AG08396 (cell line): ENCODE results near the gene RALGDS.
"Not testable (repeated sequence)": the region's sequence is repeated elsewhere in the genome, so short reads cannot be mapped to it uniquely, and the experiment has no call there.

ENCODE experiments used
- DNase-seq: peaks from one replicate; pipeline ENCODE4 v3.0.0; 2012; ENCODE audit warnings: low spot score, mixed read lengths

Gene RALGDS

DNA sequence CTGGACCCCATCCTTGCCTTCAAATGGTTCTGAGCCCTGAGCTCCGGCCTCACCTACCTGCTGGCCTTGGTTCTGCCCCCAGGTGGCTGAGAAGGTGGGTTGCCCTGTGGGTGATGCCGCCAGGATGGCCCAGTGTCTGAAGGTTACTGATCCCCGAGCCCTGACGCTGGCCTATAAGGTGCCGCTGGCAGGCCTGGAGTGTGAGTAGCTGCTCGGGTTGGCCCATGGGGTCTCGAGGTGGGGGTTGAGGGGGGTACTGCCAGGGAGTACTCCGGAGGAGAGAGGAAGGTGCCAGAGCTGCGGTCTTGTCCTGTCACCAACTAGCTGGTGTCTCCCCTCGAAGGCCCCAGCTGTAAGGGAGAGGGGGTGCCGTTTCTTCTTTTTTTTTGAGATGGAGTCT is 54.0 kb downstream of the RALGDS start:
- no peak for DNase-seq

DNA sequence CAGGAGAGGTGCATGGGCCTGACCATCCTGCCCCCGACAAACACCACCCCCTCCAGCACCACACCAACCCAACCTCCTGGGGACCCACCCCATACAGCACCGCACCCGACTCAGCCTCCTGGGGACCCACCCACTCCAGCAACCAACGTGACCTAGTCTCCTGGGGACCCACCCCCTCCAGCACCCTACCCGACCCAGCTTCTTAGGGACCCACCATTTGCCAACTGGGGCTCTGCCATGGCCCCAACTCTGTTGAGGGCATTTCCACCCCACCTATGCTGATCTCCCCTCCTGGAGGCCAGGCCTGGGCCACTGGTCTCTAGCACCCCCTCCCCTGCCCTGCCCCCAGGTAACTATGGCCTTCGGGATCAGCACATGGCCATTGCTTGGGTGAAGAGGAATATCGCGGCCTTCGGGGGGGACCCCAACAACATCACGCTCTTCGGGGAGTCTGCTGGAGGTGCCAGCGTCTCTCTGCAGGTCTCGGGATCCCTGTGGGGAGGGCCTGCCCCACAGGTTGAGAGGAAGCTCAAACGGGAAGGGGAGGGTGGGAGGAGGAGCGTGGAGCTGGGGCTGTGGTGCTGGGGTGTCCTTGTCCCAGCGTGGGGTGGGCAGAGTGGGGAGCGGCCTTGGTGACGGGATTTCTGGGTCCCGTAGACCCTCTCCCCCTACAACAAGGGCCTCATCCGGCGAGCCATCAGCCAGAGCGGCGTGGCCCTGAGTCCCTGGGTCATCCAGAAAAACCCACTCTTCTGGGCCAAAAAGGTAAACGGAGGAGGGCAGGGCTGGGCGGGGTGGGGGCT is 54.7 kb downstream of the RALGDS start:
- no peak for DNase-seq

DNA sequence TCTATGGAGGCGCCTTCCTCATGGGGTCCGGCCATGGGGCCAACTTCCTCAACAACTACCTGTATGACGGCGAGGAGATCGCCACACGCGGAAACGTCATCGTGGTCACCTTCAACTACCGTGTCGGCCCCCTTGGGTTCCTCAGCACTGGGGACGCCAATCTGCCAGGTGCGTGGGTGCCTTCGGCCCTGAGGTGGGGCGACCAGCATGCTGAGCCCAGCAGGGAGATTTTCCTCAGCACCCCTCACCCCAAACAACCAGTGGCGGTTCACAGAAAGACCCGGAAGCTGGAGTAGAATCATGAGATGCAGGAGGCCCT is 56.0 kb downstream of the RALGDS start:
- no peak for DNase-seq

- DNase-seq: no peak
Observed at GRCh38 chr9:133064241-133065069, 56.6 kb downstream of the RALGDS start.

DNA sequence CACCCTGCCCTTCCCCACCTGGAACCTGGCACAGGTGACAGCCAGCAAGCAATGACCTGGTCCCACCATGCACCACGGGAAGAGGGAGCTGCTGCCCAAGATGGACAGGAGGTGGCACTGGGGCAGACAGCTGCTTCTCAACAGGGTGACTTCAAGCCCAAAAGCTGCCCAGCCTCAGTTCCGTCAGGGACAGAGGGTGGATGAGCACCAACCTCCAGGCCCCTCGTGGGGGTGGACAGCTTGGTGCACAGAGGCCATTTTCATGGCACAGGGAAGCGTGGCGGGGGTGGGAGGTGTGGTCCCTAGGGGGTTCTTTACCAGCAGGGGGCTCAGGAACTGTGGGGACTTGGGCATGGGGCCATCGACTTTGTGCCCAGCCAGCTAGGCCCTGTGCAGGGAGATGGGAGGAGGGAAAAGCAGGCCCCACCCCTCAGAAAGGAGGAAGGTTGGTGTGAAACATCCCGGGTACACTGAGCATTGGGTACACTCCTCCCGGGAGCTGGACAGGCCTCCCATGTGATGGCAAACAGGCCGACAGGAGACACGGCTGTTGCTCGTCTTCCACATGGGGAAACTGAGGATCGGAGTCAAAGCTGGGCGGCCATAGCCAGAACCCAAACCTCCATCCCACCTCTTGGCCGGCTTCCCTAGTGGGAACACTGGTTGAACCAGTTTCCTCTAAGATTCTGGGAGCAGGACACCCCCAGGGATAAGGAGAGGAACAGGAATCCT is 57.4 kb downstream of the RALGDS start:
- DNase-seq: no peak

GRCh38 chr9:133063159-133063499 is 57.9 kb downstream of the RALGDS start:
- no peak for DNase-seq

DNA sequence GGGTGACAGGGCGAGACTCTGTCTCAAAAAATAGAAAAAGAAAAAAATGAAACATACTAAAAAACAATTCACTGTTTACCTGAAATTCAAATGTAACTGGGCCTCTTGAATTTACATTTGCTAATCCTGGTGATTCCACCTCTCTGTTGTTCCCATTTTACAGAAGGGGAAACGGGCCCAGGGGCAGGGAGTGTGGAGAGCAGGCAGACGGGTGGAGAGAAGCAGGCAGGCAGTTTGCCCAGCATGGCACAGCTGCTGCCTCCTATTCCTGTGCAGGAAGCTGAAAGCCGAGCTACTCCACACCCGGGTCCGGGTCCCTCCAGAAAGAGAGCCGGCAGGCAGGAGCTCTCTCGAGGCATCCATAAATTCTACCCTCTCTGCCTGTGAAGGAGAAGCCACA is 58.5 kb downstream of the RALGDS start:
- DNase-seq: not testable (repeated sequence)

GRCh38 chr9:133061764-133062145 is 59.3 kb downstream of the RALGDS start, which contains the start of gene CEL:
Gene CEL (plus strand): TSS chr9:133061981. CDS start chr9:133062003, 22 bp downstream.
- not testable (repeated sequence) for DNase-seq

GRCh38 chr9:133061019-133061763 is 59.8 kb downstream of the RALGDS start:
- not testable (repeated sequence) for DNase-seq

GRCh38 chr9:133060417-133060841 is 60.6 kb downstream of the RALGDS start:
- DNase-seq: no peak

GRCh38 chr9:133059623-133060022 is 61.4 kb downstream of the RALGDS start:
- no peak for DNase-seq

DNA sequence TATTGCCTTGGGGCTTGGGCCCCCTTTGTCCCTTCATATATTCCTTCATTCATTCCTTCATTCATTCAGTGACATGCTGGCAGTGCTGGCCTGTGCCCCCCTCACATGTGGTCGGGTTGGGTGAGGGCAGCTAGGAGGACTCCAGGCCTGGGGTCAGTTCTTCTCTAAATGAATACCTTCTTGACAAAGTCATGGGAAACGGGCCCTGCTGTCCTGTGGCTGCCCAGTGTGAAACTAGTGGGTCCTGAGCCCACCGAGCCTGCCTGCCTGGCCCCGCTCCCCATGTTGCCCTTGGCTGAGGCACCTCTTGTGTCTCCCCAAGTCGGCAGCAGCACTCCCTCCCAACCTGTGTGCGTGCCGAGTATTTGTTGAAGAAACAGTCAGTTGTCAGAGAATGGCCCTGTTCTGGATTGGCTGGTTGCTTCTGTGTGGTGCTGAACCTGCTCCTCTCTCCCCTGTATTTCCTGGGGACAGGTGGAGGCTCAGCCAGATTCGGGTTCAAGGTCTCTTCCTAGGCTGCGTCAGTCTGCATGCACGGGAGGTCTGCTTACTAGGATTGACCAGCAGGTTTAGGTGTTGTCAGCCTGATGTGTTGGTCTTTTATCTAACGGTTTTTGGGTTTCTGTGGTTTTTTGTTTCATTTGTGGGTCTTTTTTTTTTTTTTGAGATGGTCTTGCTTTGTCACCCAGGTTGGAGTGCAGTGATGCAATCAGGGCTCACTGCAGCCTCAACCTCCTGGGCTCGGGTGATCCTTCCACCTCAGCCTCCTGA is 62.3 kb downstream of the RALGDS start:
- no peak for DNase-seq

- no peak for DNase-seq
Observed at GRCh38 chr9:133058071-133058470, 63.0 kb downstream of the RALGDS start.

DNA sequence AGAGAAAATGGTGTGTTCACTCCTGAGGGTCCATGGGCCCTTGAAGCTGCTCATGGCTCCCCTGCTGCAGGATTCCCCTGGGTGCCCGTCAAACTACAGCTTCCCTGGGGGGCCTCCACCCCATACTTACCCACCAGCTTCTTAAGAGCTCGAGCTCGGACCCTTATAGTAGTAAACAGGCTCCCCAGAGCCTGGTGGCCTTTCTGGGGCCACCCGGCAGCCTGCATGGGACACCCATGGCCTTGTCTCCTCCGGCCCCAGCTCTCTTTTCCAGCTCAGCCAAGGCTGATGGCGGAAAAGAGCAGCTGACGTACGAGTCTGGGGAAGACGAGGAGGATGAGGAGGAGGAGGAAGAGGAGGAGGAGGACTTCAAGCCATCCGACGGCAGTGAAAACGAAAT is 63.5 kb downstream of the RALGDS start:
- no peak for DNase-seq

- DNase-seq: no peak
Observed at GRCh38 chr9:133057006-133057405, 64.0 kb downstream of the RALGDS start.

DNA sequence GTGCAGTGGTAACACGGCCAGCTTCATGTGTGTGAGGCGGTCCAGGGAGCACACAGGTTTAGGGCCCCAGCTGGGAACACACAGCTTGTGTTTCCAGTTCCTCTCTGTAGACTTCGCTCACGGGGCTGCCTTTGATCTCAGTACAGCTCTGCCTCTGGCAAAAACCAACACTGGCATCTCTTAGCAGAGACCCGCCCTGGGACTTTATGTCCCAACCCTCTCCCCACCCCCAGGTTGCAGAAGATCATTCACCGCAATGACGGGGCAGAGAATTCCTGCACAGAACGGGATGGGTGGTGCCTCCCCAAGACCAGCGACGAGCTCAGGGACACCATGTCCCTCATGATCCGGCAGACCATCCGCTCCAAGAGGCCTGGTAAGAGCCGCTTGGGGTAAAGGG is 64.5 kb downstream of the RALGDS start:
- no peak for DNase-seq

DNA sequence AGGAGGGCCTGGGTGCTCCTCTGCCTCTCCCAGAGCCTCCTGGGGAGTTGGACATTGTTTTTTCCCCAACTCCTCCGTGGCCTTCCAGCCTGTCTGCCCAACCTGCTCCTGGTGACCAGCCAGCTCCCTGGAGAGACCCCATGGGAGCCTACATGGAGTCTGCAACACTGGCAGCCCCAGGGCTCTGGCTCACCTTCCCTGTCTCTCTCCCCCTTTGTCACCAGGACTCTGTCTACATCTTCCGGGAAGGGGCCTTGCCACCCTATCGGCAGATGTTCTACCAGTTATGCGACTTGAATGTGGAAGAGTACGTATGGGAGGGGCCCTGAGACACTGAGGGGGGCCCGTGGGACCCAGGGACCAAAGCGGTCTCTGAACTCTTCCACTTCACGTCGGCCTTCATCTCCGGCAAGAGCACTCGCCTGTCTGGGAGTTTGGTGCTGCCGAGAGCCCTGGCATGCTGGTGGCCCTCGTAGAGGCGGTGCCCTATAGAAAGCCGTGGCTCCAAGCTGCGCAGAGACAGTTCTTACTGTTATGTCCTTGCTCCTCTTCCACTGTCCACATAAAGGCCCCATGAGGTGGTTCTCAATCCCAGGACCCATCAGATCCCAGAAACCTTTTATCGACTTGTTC is 65.1 kb downstream of the RALGDS start:
- no peak for DNase-seq

DNA sequence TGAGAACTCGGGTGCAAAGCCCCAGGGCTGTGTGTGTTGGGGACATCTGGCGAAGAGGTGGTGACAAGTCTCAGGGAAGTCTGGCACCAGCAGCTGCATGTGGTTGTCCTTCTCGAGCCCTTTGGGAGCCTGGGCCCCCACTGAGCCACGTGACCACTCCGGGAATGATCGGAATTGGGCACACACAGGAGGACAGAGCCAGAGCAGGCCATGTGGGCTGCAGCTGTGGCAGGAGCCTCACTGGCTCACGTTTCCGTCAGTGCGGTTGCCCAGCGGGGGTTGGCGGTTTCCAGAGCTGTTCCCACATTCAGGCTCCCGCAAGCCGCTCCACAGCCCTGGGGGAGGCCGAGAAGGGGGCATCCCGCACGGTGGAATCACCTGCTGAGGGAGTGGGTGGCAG is 66.1 kb downstream of the RALGDS start:
- peak; percentile 78 for DNase-seq

- no peak for DNase-seq
Observed at GRCh38 chr9:133054194-133054890, 66.7 kb downstream of the RALGDS start.

DNA sequence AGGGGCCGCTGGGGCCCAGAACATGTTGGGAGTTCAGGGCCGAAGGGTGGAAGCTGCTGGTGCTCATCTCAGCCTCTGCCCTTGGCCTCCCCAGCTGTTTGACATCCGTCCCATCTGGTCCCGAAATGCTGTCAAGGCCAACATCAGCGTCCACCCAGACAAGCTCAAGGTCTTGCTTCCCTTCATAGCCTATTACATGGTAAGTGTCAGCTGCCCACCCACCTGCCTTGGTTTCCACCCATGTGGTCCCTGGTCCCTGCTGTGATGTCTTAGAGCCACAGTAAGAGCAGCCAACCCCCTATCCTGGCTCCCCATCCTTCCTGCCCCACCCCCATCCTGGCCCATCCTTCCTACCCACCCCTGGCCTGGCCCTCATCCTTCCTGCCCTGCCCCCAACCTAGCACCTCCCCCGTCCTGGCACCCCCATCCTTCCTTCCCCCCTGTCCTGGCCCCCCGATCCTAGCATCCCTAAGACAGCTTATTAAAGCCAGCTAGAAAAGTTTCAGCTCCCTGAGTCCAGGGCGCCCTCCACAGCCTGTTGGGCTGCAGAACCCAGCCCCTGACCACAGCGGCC is 69.0 kb downstream of the RALGDS start:
- no peak for DNase-seq
